Mesenchymal stem cell (in vitro differentiated cells and primary cell): ENCODE data around the gene HDAC11.
A peak's percentile ranks its signal among the peaks of the same experiment; 100 is the strongest.

Experiments
- DNase-seq: peaks from one replicate; pipeline ENCODE4 v3.0.0-alpha.2; 2013
- H2AFZ ChIP-seq: one replicate; pipeline ENCODE4 v1.6.1; 2013; ENCODE audit warnings: low read depth, mild to moderate bottlenecking, control low read depth, inconsistent platforms, low read length, moderate library complexity
- H2AK5ac ChIP-seq: 2 replicates; pipeline ENCODE4 v1.6.1; 2013; ENCODE audit warnings: low read length, moderate library complexity, mild to moderate bottlenecking, inconsistent platforms; ENCODE audit not compliant: severe bottlenecking
- H2BK120ac ChIP-seq: one replicate; pipeline ENCODE4 v1.6.1; 2013; ENCODE audit warnings: low read depth, mild to moderate bottlenecking, inconsistent platforms, low read length, moderate library complexity
- H2BK12ac ChIP-seq, 2 experiments: one replicate each; pipeline ENCODE4 v1.6.1; 2013; ENCODE audit warnings: inconsistent platforms in 2 of 2, low read length in 2 of 2, mild to moderate bottlenecking in 2 of 2, moderate library complexity in 2 of 2, control low read depth in 1 of 2
- H2BK15ac ChIP-seq: one replicate; pipeline ENCODE4 v1.6.1; 2013; ENCODE audit warnings: mild to moderate bottlenecking, low read depth, inconsistent platforms; ENCODE audit not compliant: poor library complexity, severe bottlenecking
- H2BK5ac ChIP-seq: 2 replicates; pipeline ENCODE4 v1.6.1; 2013; ENCODE audit warnings: low read depth, mild to moderate bottlenecking, low read length, control low read depth, inconsistent platforms; ENCODE audit not compliant: poor library complexity, severe bottlenecking
- H3K14ac ChIP-seq, 2 experiments: one replicate each; pipeline ENCODE4 v1.6.1; 2013; ENCODE audit warnings: inconsistent platforms in 2 of 2, low read length in 2 of 2, control low read depth in 1 of 2, mild to moderate bottlenecking in 1 of 2, moderate library complexity in 1 of 2
- H3K18ac ChIP-seq, 2 experiments: one replicate each; pipeline ENCODE4 v1.6.1; 2013; ENCODE audit warnings: inconsistent platforms in 2 of 2, low read length in 2 of 2, control low read depth in 1 of 2, low read depth in 1 of 2, mild to moderate bottlenecking in 1 of 2
- H3K23ac ChIP-seq, 2 experiments: one replicate each; pipeline ENCODE4 v1.6.1; 2013; ENCODE audit warnings: inconsistent platforms in 2 of 2, low read length in 2 of 2, mild to moderate bottlenecking in 2 of 2, moderate library complexity in 2 of 2, control low read depth in 1 of 2
- H3K27ac ChIP-seq: 2 replicates; pipeline ENCODE4 v1.5.1; 2013; ENCODE audit warnings: mild to moderate bottlenecking, moderate library complexity, low read length, control low read depth, inconsistent platforms; ENCODE audit not compliant: poor library complexity, severe bottlenecking
- H3K27me3 ChIP-seq, 2 experiments: 2 replicates each; pipeline versions ENCODE4 v1.6.1 to v1.7.0; 2013; ENCODE audit warnings: low read length in 2 of 2, mild to moderate bottlenecking in 2 of 2, moderate library complexity in 2 of 2, control low read depth in 1 of 2, inconsistent platforms in 1 of 2; ENCODE audit not compliant: control insufficient read depth in 1 of 2, insufficient read depth in 1 of 2
- H3K36me3 ChIP-seq, 2 experiments: 2 replicates each; pipeline versions ENCODE4 v1.6.1 to v1.7.0; 2013; ENCODE audit warnings: low read length in 2 of 2, control low read depth in 1 of 2, inconsistent platforms in 1 of 2, low read depth in 1 of 2, mild to moderate bottlenecking in 1 of 2; ENCODE audit not compliant: insufficient read depth in 2 of 2, control insufficient read depth in 1 of 2
- H3K4ac ChIP-seq, 2 experiments: one replicate each; pipeline ENCODE4 v1.6.1; 2013; ENCODE audit warnings: inconsistent platforms in 2 of 2, low read length in 2 of 2, mild to moderate bottlenecking in 2 of 2, moderate library complexity in 2 of 2, control low read depth in 1 of 2, low read depth in 1 of 2
- H3K4me1 ChIP-seq: 2 replicates; pipeline ENCODE4 v1.6.1; 2013; ENCODE audit warnings: low read depth, low read length, control low read depth; ENCODE audit not compliant: control insufficient read depth, insufficient read depth
- H3K4me2 ChIP-seq: 2 replicates; pipeline ENCODE4 v1.6.1; 2013; ENCODE audit warnings: low read length, mild to moderate bottlenecking, inconsistent platforms; ENCODE audit not compliant: poor library complexity, severe bottlenecking
- H3K4me3 ChIP-seq, 2 experiments: 2 replicates each; pipeline versions ENCODE4 v1.5.1 to v1.7.0; 2013; ENCODE audit warnings: low read length in 2 of 2, mild to moderate bottlenecking in 2 of 2, control low read depth in 1 of 2, low read depth in 1 of 2; ENCODE audit not compliant: insufficient read depth in 1 of 2
- H3K79me1 ChIP-seq: replicated peaks from 2 replicates; pipeline ENCODE4 v1.6.1; 2013; ENCODE audit warnings: mild to moderate bottlenecking, control low read depth, low read length, inconsistent platforms; ENCODE audit not compliant: poor library complexity, severe bottlenecking
- H3K9ac ChIP-seq: 2 replicates; pipeline ENCODE4 v1.7.0; 2013; ENCODE audit warnings: mild to moderate bottlenecking, low read length, moderate library complexity
- H3K9me3 ChIP-seq: 2 replicates; pipeline ENCODE4 v1.7.0; 2013; ENCODE audit warnings: mild to moderate bottlenecking, low read length; ENCODE audit not compliant: control insufficient read depth
- H4K8ac ChIP-seq: one replicate; pipeline ENCODE4 v1.6.1; 2013; ENCODE audit warnings: inconsistent platforms, mild to moderate bottlenecking, low read length, moderate library complexity
- H4K91ac ChIP-seq: one replicate; pipeline ENCODE4 v1.6.1; 2013; ENCODE audit warnings: mild to moderate bottlenecking, low read length, inconsistent platforms
- WGBS: methylation state at CpG from one replicate; pipeline ENCODE4 v1.1.7; 2013; ENCODE audit warnings: mixed read lengths; 5-methylcytosine and 5-hydroxymethylcytosine counted together

The HDAC11 gene

GRCh38 chr3:13515786-13516759, 36.0 kb downstream of the HDAC11 start:
- no peak overlapping the region for H4K8ac ChIP-seq
- WGBS: 89% methylated on average over 26 of the region's 26 CpGs
- H3K14ac ChIP-seq: no peak overlapping the region
- no peak overlapping the region for H3K4me2 ChIP-seq
- H3K27me3 ChIP-seq: peaks cover 0 to 45% of the 10 kb centered on the region in 2 experiments
- H3K79me1 ChIP-seq: no peaks in the 10 kb centered on the region
- H3K4ac ChIP-seq: no peak overlapping the region
- no peak overlapping the region for H2BK12ac ChIP-seq
- peak overlapping the region; percentile 47 for H4K91ac ChIP-seq
- H3K9me3 ChIP-seq: no peaks in the 10 kb centered on the region
- no peak overlapping the region for H3K27ac ChIP-seq
- no peak overlapping the region for H2BK5ac ChIP-seq
- H3K18ac ChIP-seq: no peak overlapping the region
- DNase-seq: no peak
- no peak overlapping the region for H3K23ac ChIP-seq
- H3K4me3 ChIP-seq: no peak overlapping the region
- peaks cover 0 to 11% of the 10 kb centered on the region in 2 experiments for H3K36me3 ChIP-seq
- H2AK5ac ChIP-seq: no peak overlapping the region
- no peak overlapping the region for H2BK120ac ChIP-seq
- peak overlapping the region; percentile 20 for H3K9ac ChIP-seq
- no peak overlapping the region for H2AFZ ChIP-seq
- H3K4me1 ChIP-seq: peaks cover 3% of the 10 kb centered on the region
- no peak overlapping the region for H2BK15ac ChIP-seq

GRCh38 chr3:13516760-13517135, 36.6 kb downstream of the HDAC11 start:
- Histone ChIP-seq H3K9me3 (no peaks in the 10 kb centered on the region), H2BK5ac (no peak overlapping the region), H3K4me3 (no peak overlapping the region), H2AFZ (no peak overlapping the region), H2BK15ac (no peak overlapping the region), H3K36me3 (peaks cover 0 to 11% of the 10 kb centered on the region in 2 experiments), H2BK12ac (no peak overlapping the region), H3K23ac (no peak overlapping the region), H3K79me1 (no peaks in the 10 kb centered on the region), H3K27me3 (peaks cover 0 to 45% of the 10 kb centered on the region in 2 experiments), H3K4me1 (peaks cover 3% of the 10 kb centered on the region), H3K18ac (no peak overlapping the region), H3K4ac (no peak overlapping the region), H3K4me2 (no peak overlapping the region), H3K14ac (no peak overlapping the region), H3K27ac (no peak overlapping the region), H4K91ac (peak overlapping the region; percentile 47), H2BK120ac (no peak overlapping the region), H4K8ac (peak overlapping the region; percentile 7), H2AK5ac (no peak overlapping the region), H3K9ac (no peak overlapping the region)
- WGBS: 92% methylated on average over 7 of the region's 9 CpGs
- no peak for DNase-seq

GRCh38 chr3:13517253-13517977, 37.3 kb downstream of the HDAC11 start:
- Histone ChIP-seq H3K9me3 (no peaks in the 10 kb centered on the region), H3K4me1 (peaks cover 3% of the 10 kb centered on the region), H2BK120ac (no peak overlapping the region), H3K4me2 (no peak overlapping the region), H3K23ac (no peak overlapping the region), H4K8ac (peak overlapping the region; percentile 7), H3K4ac (no peak overlapping the region), H2BK12ac (no peak overlapping the region), H3K14ac (no peak overlapping the region), H2BK15ac (peak overlapping the region; percentile 55), H3K18ac (no peak overlapping the region), H3K79me1 (no peaks in the 10 kb centered on the region), H3K27ac (no peak overlapping the region), H3K36me3 (peaks cover 0 to 11% of the 10 kb centered on the region in 2 experiments), H4K91ac (no peak overlapping the region), H3K27me3 (peaks cover 0 to 45% of the 10 kb centered on the region in 2 experiments), H2BK5ac (no peak overlapping the region), H2AK5ac (no peak overlapping the region), H3K9ac (no peak overlapping the region), H2AFZ (no peak overlapping the region), H3K4me3 (no peak overlapping the region)
- 80% methylated on average over 18 of the region's 18 CpGs for WGBS
- DNase-seq: no peak

DNA sequence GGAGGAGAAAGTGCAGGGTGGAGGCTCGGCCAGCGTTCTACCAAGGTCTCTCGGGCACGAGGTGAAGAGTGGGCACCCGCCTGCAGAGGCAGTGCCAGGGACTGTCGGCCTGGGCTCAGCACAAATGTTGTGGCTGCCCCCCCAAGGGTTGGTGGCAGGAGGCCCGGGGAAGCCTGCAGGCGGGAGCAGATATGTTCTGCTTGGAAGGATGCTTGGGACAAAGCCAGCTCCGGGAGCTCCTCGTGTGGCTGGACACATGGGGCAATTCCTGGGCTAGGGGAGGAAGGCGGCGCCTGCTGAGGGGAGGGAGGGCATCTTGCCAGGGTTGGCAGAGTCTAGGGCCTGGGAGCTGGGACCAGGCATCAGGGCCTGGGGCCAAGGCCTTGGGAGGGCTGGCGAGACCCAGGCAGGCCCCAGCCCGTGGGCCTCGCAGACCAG, 38.4 kb downstream of the HDAC11 start:
- Histone ChIP-seq H3K4me1 (peaks cover 2% of the 10 kb centered on the region), H3K36me3 (peaks cover 0 to 11% of the 10 kb centered on the region in 2 experiments), H3K27ac (no peak overlapping the region), H3K4ac (no peak overlapping the region), H2BK5ac (no peak overlapping the region), H2BK12ac (no peak overlapping the region), H3K4me2 (no peak overlapping the region), H4K91ac (no peak overlapping the region), H2AFZ (no peak overlapping the region), H3K79me1 (no peaks in the 10 kb centered on the region), H4K8ac (no peak overlapping the region), H3K14ac (no peak overlapping the region), H3K4me3 (no peak overlapping the region), H3K9ac (peak overlapping the region; percentile 40), H2BK15ac (no peak overlapping the region), H3K27me3 (peaks cover 0 to 34% of the 10 kb centered on the region in 2 experiments), H3K9me3 (no peaks in the 10 kb centered on the region), H2BK120ac (no peak overlapping the region), H2AK5ac (no peak overlapping the region), H3K23ac (peak overlapping the region in 1 of 2 experiments; percentile 62), H3K18ac (no peak overlapping the region)
- no peak for DNase-seq
- 88% methylated on average over 13 of the region's 15 CpGs for WGBS
